NCI-H460 (cell line): ENCODE data around the gene UPK1A. TPM values are rescaled to one million over a fixed set of nuclear protein-coding genes. Genes with fewer than 3 reads are reported as not detected.
"Not testable (repeated sequence)": the region's sequence is repeated elsewhere in the genome, so short reads cannot be mapped to it uniquely, and the experiment has no call there.

ENCODE experiments used
- DNase-seq: peaks from one replicate; pipeline ENCODE4 v3.0.0-alpha.2; 2016; ENCODE audit warnings: low read depth; ENCODE audit errors: extremely low read depth
- total RNA-seq: library from RNA; depleted of rRNA; stranded (reverse); fragments of >200 nt; shearing (Covaris generic); gene quantifications from 2 replicates; pipeline ENCODE4 v1.2.3, GENCODE V29; 2014

Gene UPK1A
- total RNA-seq, 1 experiment from 2014 or later, result 0.25 TPM

GRCh38 chr19:35675589-35676140 lies 9.3 kb downstream of the UPK1A start:
- DNase-seq, result no peak

GRCh38 chr19:35689836-35690235 lies 23.5 kb downstream of the UPK1A start:
- no peak for DNase-seq

DNA sequence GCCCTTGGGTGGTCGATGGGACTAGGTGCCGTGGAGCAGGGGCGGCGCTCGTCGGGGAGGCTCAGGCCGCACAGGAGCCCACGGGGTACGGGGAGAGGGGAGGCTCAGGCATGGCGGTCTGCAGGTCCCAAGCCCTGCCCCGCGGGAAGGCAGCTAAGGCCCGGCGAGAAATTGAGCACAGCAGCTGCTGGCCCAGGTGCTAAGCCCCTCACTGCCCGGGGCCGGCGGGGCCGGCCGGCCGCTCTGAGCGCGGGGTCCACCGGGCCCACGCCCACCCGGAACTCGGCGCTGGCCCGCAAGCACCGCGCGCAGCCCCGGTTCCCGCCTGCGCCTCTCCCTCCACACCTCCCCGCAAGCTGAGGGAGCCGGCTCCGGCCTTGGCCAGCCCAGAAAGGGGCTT lies 24.8 kb downstream of the UPK1A start:
- not testable (repeated sequence) for DNase-seq

DNA sequence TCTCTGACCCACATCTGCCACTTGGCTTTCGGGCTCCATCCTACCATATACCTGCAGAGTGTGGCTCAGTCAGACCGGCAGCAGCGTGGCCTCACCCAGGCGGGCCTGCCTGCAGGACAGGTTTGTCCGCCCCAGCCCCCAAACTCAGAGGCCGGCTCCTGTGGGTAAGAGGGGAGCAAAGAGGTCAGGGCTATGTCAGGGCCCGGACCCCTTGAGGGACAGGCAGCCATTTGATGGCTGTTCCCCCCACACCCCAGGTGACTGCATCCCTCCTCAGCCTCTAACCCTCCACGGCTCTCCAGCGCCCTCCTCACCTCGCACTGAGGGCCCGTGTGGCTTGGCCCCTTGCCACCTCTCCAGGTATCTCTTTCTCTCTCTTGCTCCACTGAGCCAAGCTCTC lies 25.7 kb downstream of the UPK1A start:
- DNase-seq, result no peak

DNA sequence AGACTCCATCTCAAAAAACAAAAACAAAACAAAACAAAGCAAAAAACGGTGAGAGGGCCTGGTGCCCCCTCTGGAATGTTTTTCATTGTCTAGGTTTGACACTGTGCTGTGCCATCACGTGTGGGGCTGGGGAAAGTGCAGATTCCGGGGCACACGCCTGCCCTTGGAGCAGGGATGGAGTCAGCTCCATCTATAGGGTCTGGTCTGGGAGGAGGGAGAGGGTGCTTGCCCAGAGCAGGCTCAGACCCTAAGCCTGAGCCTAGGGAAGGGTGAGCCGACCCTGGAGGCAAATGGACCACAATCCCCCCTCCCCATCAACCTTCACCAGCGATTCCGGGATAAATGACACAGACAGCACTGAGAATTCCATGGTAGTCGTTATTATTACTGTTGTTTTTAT lies 27.1 kb downstream of the UPK1A start:
- DNase-seq, result no peak

DNA sequence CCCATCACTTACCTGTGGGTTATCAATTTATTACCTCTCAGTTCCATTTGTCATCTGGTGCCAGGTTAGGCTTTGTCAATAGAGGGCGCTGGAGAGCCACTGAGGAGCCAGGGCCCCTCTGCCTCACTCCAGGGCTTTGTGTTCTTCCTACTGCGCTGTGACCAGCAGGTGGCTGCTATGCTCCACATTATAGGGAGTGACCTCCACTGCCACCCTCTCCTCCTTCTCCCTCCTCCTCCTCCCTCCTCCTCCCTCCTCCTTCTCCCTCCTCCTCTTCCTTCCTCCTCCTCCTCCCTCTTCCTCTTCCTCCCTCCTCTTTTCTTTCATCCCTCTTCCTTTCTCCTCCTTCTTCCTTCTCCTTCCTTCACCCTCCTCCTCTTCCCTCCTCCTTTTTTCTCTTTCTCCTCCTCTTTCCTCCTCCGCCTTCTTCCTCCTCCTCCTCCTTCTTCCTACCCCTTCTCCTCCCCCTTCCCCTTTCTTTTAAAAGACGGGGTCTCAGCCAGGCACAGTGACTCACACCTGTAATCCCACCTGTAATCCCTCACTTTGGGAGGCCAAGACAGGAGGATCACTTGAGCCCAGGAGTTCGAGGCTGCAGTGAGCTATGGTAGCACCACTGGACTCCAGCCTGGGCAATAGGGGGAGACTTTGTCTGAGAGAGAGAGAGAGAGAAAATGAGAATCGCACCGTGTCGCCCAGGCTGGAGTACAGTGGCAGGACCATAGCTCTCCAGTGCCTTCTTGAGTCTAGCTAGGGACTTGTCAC lies 27.7 kb downstream of the UPK1A start:
- peak; percentile 92 for DNase-seq

GRCh38 chr19:35695895-35696422 lies 29.6 kb downstream of the UPK1A start:
- DNase-seq, result no peak

- DNase-seq, result no peak
These were observed 30.5 kb downstream of the UPK1A start for GRCh38 chr19:35696835-35697234.

DNA sequence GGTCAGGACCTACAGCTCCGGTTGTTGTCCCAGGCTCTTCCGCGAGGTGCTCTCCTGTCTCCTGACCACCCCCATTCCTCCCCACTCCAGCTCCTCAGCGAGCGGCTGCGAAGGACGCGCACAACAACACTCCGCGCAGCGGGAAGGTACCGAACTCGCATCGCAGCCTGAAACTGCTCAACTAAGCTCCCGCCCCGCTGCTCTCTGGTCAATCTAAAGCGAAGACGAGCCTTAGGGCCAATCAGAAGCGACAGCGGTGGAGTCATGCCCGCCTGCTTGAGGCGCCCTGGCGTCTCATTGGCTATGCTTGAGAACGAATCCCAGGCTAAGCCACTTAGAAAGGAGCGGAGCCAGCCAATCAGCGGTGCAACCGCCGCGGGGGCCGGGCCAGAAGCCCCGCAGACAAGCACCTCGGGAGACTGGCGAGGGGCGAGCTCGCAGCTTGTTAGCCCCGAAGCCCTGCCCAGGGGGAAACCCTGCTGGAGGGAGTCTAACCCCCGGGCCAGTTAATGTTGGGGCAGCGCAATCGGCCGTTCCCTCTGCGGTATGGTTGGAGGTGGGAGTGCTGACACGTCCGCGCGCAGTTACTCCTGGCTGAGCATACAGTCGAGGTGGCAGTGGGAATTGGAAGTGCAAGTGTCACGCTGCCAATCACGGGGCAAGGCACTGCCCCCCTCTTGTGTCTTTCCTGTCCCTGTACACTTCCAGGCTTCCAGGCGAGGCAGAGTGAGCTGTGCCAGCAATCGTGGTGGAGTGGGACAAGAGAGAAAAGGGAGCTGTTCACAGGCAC lies 36.1 kb downstream of the UPK1A start:
- peak; percentile 98 for DNase-seq

GRCh38 chr19:35703343-35703742 lies 37.0 kb downstream of the UPK1A start:
- DNase-seq, result no peak

DNA sequence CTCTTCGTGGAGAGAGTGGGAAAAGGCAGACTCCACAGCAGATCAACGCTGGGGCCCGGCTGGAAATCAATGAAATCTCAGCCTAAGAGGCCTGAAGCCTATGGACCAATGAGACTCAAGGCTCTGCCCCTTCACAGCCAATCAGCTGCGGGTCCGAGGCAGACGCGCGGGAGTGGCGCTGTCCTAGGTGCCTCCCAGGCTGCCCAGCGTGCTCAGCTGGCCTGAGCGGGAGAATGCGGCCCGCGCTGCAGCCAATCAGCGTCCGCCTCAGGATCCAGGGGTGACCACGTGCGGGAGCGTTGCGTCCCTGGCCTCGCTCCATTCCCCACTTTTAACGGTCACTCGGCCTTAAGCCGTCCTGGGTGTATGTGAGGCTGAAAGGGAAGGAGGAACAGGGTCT lies 37.9 kb downstream of the UPK1A start, which contains the start of gene ZBTB32:
Gene ZBTB32, plus strand, starts transcription at position 341 of the 400 bp plus-strand sequence. CDS start 10,069 bp downstream, outside the sequence.
- no peak for DNase-seq

DNA sequence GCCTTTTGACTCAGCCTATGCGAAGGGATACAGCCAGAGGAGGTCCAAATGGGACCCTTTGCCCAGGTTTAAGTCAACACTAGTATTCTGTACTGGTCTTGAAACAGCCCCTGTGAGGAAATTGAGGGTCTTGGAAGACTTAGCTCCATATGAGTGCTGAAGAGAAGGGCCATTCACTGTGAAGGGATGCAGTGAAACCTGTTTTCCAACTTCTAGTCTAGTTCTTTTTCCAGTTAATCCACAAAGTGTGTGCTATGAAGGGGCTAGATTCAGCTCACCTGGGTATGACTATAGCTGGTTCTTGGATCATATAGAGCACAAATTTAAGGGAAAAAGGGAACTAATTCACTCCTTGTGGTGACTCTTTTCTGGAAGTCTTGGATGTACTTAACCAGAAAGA lies 42.1 kb downstream of the UPK1A start:
- DNase-seq, result no peak

GRCh38 chr19:35710784-35711723 lies 44.7 kb downstream of the UPK1A start:
- no peak for DNase-seq

DNA sequence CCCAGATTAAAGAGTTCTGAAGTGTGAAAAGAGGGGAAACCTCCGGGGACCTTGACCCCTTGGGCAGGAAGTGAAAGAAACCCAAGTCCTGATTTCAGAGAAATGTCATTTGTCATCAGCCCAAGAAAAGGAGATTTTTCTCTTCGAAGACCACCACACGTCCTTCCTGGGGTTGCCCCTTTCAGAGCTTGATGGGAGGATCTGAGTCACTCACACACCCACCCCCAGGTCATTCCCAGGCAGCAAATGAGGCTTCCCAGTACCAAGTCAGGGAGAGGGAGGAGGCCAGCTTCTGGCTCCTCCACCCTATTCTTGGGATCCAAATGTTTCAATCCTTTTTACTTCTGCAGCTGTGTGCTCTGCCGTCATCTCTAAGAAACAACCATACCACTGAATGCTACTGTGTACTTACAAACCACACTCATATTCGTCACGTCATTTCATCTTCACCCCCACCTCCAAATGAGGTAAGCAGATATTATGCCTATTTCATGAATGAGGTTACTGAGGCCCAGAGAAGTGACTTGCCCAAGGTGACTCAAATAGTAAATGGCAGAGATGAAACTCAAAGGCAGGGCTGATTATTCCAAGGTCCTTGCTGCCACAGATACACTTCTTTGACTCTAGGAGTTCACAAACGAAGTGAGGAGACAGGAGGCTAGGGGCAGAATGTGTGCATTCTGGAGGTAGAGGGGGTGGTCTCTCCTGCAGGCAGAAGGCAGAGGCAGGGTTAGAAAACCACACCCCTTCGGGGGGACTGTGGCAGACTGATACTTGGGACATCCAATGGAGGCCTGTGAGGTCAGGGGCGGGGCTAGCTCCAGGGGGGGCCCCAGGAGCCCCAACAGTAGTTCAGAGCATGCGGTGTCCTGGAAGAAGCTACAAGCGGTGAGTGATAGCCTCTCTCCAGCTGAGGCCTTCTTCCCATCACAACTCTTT lies 46.5 kb downstream of the UPK1A start:
- no peak for DNase-seq

GRCh38 chr19:35713506-35713850 lies 47.2 kb downstream of the UPK1A start:
- DNase-seq, result no peak

DNA sequence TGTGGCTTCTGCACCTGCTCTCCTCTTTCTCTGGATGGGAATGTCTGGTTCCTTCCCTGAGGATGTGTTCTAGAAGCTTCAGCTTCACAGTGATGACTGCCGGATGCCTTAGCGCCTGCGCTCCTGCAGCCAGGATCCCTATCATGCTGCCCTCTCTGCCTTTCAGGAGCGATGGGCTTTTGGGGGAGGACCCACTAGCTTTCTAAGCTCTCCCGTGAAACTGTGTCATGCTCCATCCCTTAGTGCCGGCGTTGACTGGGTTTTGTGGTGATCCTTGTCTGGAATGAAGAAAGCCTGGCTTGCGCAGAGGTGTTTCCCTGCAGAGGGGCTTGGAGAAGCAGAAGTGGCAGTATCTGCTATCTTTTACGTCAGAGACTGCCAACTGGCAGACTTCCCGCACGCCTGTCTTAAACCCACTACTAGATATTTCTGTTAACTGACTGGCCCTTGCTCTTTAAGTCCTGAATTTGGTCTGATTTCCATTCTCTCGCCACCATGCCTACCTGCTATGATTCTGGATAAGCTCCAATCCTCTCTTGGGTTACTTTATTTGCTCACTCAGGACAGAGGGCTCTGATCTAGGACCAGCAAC lies 47.7 kb downstream of the UPK1A start:
- DNase-seq, result no peak

DNA sequence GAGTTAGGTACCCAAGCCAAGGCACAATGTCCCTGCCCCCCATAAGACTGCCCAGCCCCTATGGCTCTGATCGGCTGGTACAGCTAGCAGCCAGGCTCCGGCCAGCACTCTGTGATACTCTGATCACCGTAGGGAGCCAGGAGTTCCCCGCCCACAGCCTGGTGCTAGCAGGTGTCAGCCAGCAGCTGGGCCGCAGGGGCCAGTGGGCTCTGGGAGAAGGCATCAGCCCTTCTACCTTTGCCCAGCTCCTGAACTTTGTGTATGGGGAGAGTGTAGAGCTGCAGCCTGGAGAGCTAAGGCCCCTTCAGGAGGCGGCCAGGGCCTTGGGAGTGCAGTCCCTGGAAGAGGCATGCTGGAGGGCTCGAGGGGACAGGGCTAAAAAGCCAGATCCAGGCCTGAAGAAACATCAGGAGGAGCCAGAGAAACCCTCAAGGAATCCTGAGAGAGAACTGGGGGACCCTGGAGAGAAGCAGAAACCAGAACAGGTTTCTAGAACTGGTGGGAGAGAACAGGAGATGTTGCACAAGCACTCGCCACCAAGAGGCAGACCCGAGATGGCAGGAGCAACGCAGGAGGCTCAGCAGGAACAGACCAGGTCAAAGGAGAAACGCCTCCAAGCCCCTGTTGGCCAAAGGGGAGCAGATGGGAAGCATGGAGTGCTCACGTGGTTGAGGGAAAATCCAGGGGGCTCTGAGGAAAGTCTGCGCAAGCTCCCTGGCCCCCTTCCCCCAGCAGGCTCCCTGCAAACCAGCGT lies 48.5 kb downstream of the UPK1A start:
- no peak for DNase-seq

DNA sequence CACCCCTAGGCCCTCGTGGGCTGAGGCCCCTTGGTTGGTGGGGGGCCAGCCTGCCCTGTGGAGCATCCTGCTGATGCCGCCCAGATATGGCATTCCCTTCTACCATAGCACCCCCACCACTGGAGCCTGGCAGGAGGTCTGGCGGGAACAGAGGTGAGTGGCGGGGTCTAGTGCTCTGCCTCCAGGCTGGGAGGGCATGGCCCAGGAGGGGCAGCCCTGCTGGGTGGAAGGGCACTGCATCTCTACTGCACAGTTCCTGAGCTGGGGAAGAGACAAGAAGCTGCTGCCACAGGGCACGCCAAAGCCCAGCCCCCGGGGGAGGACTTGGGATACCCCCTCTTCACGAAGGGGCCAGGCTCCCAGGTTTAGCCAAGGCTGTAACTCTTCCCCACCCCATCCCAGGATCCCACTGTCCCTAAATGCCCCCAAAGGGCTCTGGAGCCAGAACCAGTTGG lies 49.1 kb downstream of the UPK1A start:
- DNase-seq, result no peak
